HG03025 (cell line): ENCODE measurements around the gene ASIC3.
"Not testable (repeated sequence)": the region's sequence is repeated elsewhere in the genome, so short reads cannot be mapped to it uniquely, and the experiment has no call there.

Experiments used
- ATAC-seq: cut with Tn5 transposase; IDR thresholded peaks from one replicate; pipeline ENCODE4 v1.9.1; 2021; ENCODE audit warnings: mild to moderate bottlenecking, moderate library complexity; ENCODE audit not compliant: unreplicated experiment, low FRiP score

The ASIC3 gene

GRCh38 chr7:151013733-151014497 lies 34.4 kb upstream of the ASIC3 start:
- no peak for ATAC-seq

DNA sequence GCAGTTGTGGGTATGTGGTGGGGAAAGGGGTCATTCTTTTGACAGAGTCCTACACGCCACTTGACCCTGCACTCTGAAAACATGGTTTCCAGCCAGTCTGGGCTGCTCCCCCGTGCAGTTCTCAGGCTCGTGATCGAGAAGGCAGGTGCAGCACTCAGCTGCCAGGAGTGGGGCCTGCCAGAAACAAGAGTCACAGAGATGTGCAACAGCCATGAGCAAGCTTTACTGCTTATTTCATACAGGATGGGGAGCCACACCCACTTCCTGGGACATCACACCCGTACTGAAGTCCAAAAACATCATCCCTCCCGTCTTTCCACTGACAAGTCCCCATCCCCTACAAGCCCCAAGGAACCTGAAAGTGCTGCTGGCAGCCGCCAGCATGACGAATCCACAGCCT lies 33.4 kb upstream of the ASIC3 start:
- no peak for ATAC-seq

- no peak for ATAC-seq
Observed at GRCh38 chr7:151015967-151016366, 32.4 kb upstream of the ASIC3 start.

DNA sequence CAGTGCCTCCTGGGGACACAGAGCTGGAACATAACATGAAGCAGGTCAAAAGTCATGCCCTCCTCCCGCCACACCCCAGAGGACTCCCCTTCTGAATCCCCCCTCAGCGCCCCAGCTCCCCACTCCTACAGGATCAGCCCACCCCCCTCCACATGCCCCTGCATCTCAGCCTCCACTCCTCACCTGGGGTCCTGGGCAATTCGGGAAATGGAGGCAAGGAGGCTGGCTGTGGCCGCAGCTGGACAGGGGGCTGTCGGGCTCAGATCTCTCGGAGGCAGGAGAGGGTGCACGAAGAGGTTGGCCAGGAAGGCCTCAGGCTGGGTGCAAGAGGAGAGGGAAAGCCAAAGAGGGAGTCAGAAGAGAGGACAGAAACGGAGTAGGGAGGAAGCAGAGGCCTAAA lies 31.8 kb upstream of the ASIC3 start:
- ATAC-seq: no peak

DNA sequence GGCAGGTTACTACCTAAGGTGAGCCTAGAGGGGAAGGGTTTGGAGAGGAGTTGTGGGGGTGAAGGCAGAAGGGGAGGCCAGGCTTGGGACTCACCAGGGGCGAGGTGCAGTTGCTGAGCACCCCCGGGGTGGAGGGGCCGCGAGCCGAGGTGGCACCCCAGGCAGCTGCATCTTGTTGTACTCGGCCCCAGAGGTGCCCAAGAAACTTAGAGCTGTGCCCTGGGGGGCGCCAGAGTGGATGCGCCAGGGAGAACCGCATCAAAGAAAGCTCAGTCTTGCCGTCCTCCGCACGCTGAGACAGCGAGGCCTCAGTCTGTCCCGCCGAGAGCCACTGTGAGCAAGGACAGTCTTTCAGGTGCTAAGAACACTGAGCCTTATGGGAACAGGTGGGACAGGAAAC lies 31.4 kb upstream of the ASIC3 start:
- no peak for ATAC-seq

DNA sequence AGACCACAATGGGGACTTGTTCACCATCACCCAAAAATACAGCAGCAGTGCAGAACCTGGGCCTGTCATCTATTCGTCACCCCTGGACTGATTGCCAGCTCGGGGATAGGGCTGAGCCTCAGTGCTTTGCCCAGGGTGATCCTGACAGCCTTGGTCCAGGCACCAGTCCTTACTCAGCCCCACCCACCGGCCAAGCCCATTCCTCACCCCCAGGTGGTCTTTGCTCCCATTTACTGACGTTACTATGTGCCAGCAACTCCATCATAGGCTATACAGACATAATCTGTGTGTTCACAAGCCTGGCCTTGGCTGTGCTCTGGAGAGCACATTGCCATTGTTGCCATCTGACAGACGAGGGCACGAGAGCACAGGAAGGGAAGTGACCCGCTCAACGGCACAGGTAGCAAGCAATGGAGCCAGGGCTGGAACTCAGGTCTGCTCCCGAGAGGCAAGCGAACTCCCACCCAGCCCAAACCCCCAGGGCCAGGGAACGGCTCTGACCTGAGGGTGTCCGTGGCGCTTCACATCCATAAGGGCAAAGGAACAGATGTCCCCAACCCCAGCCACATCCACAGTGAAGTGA lies 30.9 kb upstream of the ASIC3 start:
- ATAC-seq: no peak

DNA sequence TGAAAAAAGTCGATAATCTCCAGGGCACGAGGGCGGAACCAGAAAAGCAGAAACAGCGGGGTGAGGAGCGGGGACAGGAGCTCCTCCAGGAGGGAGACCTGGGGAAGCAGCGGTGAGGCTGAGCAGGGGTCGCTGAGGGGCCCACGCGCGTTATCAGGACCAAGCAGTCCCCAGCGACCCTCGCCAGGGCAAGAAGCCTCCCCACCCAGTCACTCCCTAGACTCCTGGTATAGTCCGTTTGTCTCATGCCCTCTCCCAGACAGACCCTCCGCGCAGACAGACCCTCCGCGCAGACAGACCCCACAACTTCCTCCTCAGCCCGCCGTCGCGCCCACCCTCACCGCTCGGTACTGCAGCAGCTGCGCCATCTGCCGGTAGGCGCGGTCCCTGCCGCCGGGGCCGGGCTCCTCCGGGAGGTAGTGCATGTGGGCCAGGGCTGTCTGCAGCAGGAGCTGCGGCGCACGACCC lies 30.3 kb upstream of the ASIC3 start:
- ATAC-seq: no peak

- ATAC-seq: no peak
Observed at GRCh38 chr7:151018421-151019129, 29.8 kb upstream of the ASIC3 start.

GRCh38 chr7:151019130-151019447 lies 29.2 kb upstream of the ASIC3 start:
- no peak for ATAC-seq

DNA sequence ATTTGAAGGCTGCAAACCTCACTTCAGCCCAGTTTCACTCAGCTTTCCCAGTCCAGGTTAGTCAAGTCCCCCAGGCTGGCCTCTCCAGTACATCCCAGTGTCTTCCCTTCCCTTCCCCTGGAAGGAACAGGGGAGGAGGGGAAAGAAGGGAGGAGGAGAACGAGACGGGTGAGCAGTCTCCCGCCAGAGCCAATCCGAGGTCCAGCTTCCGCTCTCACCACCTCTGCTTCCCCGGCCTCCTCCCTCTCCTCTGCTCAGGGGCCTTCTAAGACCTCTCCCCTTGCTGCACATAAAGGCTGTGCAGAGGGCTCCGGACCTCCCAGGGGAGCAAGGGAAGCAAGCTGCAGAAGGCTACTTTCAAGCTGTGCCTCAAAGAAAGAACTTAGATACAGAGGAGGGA lies 28.1 kb upstream of the ASIC3 start:
- ATAC-seq: no peak

DNA sequence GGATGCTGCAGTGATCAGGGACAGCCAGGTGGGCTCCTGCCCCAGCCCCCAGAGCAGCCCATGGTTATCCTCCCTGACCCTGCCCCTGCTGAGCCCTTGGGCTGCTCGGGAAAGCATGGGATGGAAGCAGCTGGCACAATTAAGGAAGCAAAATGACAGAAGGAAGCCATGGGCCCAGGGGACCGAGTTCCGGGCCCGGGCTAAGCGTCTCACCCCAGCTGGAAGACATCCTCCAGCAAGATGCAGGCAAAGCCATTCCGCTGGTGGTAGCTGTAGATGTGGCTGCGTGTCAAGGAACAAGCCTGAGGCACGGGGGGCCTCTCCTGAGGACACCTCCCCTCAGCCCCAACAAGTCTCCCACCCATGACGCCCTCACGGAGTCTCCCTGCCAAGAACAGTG lies 25.1 kb upstream of the ASIC3 start:
- no peak for ATAC-seq

DNA sequence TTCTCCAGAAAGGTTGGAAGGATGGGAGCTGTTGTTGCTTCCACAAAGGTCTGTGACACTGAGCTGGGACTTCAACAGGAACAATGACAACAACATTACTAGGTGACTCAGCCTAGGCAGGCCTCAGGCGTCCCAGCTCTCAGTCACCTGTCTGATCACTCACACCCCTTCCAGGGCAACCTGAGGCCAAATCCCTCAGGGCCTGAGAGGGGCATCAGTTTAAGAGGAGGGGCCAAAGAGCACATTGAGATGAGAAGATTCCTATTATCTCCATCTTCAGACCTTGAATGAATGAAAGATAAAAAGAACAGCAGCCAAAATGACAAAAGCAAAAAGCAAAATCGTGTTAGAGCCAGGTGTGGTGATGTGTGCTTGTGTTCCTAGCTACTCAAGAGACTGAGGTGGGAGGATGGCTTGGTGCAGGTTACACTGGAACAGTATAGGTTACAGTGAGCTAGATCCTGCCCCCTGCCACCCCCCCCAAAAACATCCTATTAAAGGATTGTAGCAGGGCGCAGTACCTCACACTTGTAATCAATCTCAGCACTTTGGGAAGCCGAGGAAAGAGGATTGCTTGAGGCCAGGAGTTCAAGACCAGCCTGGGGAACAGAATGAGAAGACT lies 23.8 kb upstream of the ASIC3 start, which contains the start of gene ATG9B:
TSS of gene ATG9B (minus strand) at position 60 of the 622 bp plus-strand sequence. CDS start 71 bp downstream, outside the sequence.
- no peak for ATAC-seq

- no peak for ATAC-seq
Observed at GRCh38 chr7:151025924-151026671, 22.2 kb upstream of the ASIC3 start.

DNA sequence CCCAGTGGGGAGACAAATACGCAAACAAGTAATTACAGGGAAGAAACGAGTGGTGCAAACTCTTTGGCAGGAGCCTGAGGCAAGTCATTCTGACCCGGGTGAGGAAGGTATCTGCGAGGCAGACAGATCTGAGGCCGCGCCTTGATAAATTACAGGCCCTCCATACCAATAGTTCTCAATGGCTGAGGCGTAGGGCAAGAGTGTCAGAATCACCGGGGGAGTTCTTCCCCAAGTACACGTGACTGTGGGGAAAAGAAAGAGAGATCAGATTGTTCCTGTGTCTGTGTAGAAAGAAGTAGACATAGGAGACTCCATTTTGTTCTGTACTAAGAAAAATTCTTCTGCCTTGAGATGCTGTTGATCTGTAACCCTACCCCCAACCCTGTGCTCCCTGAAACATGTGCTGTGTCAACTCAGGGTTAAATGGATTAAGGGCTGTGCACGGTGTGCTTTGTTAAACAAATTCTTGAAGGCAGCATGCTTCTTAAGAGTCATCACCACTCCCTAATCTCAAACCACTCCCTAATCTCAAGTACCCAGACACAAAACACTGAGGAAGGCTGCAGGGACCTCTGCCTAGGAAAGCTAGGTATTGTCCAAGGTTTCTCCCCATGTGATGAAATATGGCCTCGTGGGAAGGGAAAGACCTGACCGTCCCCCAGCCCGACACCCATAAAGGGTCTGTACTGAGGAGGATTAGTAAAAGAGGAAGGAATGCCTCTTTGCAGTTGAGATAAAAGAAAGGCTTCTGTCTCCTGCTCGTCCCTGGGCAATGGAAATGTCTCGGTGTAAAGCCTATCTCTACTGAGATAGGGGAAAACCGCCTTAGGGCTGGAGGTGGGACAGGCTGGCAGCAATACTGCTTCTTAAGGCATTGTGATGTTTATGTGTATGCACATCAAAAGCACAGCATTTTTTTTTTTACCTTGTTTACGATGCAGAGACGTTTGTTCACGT lies 21.3 kb upstream of the ASIC3 start:
- not testable (repeated sequence) for ATAC-seq

GRCh38 chr7:151027728-151028130 lies 20.6 kb upstream of the ASIC3 start:
- not testable (repeated sequence) for ATAC-seq

DNA sequence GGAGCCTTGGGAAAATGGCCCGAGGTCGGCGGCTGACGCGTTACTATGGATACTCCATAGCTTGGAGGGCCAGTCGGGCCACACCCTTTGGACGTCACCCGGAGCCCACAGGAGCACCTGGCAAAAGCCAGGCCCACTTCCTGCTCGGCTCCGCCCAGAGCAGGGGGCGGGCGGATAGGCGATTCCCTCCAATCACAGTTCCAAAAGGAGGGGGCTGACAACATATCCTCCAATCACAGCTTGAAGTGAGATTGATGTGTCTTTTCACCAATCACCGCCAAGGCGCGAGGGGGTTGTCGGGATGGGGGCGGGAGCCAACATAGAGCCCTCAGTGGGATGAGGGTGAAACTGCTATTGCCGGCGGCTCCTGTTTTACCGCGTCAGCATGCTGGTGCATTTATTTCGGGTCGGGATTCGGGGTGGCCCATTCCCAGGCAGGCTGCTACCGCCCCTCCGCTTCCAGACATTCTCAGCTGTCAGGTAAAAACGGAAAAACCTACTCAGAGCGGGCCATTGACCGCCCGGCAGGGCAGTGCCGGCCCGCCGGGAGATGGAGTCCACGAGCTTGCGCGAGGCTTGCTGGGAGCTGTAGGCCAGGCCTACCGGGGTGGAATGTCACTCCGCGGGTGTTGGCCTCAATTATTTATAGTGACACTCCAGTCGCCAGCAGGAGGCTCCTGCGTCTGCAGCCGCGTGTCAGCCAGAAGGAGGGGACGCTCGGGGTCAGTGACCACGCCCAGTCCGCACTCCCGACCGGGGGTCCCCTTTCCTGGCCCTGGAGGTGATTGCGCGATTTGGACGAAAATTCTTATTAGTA lies 20.0 kb upstream of the ASIC3 start, which contains the start of gene ABCB8:
TSS of gene ABCB8 (plus strand) at position 320 of the 817 bp plus-strand sequence. CDS start at position 386, 66 bp downstream.
- ATAC-seq: peak; percentile 97

GRCh38 chr7:151028948-151029501 lies 19.3 kb upstream of the ASIC3 start:
- no peak for ATAC-seq

DNA sequence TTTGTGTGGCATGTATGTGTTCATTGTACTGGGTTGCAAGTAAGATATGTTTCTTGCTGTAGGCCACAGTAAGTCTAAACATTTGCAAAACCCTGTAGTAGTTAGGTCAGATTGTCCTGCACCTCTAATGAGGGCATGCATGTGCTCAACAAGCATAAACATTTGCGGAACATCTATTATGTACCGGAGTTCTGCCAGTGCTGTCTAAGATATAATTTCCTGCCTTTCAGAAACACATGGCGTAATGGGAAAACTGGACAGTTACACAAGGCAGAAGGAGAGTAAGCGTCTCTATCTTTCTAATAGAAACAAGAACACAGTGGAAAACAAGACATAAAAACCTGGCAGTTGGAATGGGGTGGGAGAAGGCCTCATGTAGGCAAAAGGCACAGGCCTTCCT lies 17.3 kb upstream of the ASIC3 start:
- no peak for ATAC-seq
